GM23248 (cell line): Measurements from ENCODE around the gene ATP8B3.

Experiments used
- EZH2 ChIP-seq: fragments of 200-600 bp; sonication (generic); IDR thresholded peaks from 2 replicates; pipeline ENCODE4 v1.6.1; 2018; ENCODE audit warnings: antibody characterized with exemption, mild to moderate bottlenecking; ENCODE audit not compliant: insufficient read depth, poor library complexity, severe bottlenecking
- EZH2phosphoT487 ChIP-seq: fragments of 200-600 bp; sonication (generic); IDR thresholded peaks from 2 replicates; pipeline ENCODE4 v1.6.1; 2018; ENCODE audit warnings: antibody characterized with exemption, moderate library complexity, mild to moderate bottlenecking, low read depth; ENCODE audit not compliant: insufficient read depth

- TF ChIP-seq EZH2phosphoT487 (no peak), EZH2 (no peak)
Measured at GRCh38 chr19:1757468-1758230, 54.4 kb downstream of the ATP8B3 start.
